ENCODE results near the gene STK11.

The STK11 gene

GRCh38 chr19:1211494-1212234 is 6.1 kb downstream of the STK11 start:
- no peak for DNase-seq

GRCh38 chr19:1213391-1214286 is 8.1 kb downstream of the STK11 start:
- DNase-seq, result no peak

- DNase-seq, result no peak
Measured at GRCh38 chr19:1214299-1214861, 8.8 kb downstream of the STK11 start.

GRCh38 chr19:1214862-1215731 is 9.5 kb downstream of the STK11 start:
- DNase-seq, result no peak

GRCh38 chr19:1216756-1217155 is 11.2 kb downstream of the STK11 start:
- DNase-seq, result no peak

- DNase-seq, result no peak
Measured at GRCh38 chr19:1217366-1217765, 11.8 kb downstream of the STK11 start.

GRCh38 chr19:1218751-1219567 is 13.4 kb downstream of the STK11 start:
- DNase-seq, result no peak

- DNase-seq, result no peak
Measured at GRCh38 chr19:1219786-1220476, 14.4 kb downstream of the STK11 start.

GRCh38 chr19:1220477-1220930 is 14.9 kb downstream of the STK11 start:
- no peak for DNase-seq

- DNase-seq, result no peak
Measured at GRCh38 chr19:1220976-1221903, 15.7 kb downstream of the STK11 start.

GRCh38 chr19:1221904-1222255 is 16.3 kb downstream of the STK11 start:
- DNase-seq, result no peak

- DNase-seq, result no peak
Measured at GRCh38 chr19:1222394-1222793, 16.8 kb downstream of the STK11 start.

GRCh38 chr19:1223018-1223855 is 17.7 kb downstream of the STK11 start:
- DNase-seq, result peak; percentile 3

GRCh38 chr19:1224047-1224825 is 18.7 kb downstream of the STK11 start:
- no peak for DNase-seq

GRCh38 chr19:1224847-1225246 is 19.3 kb downstream of the STK11 start:
- DNase-seq, result no peak

- no peak for DNase-seq
Measured at GRCh38 chr19:1225440-1226226, 20.1 kb downstream of the STK11 start.

GRCh38 chr19:1226227-1226518 is 20.6 kb downstream of the STK11 start:
- no peak for DNase-seq

Measured in OCI-M1 (cell line).